ENCODE results near the gene FAM78A.
"Not testable (repeated sequence)": the region's sequence is repeated elsewhere in the genome, so short reads cannot be mapped to it uniquely, and the experiment has no call there.

FAM78A gene

DNA sequence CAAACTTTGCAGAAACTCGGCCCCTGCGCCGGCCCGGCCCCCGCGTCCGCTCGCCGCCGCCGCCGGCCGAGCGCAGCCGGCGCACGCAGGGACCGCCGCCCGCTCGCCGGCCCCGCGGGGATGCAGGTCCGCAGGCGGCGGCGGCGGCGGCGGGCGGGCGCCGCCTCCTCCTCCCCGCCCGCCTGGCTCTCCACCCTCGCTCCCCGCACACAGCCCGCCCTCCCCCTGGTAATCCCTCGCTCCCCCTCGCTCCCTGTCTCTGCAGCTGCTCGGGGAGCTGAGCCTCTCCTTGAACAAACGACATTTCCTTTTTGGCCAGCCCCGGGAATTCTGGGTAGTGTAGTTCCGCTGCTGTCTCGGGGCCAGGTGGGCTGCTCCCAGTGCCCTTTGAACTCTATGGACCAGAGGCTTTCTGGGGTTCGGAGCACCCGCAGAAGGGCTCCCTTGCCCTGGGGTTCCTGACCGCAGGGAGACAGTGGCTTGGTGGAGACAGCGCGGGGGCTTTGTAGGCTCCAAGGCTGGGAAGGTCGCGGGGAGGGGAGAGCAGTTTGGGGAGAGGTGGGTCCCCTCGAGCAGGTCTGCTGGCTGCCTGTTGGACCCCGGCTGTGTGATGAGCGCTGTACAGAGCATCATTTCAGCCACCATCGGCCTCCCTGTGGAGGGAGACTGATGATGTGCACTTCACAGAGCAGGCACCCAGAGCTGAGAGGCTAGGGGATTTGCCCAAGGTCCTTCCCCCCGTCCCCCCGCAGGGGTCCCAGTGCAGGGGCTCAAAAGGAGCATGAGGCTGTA is 1.8 kb upstream of the FAM78A start:
- Histone ChIP-seq H3K9me3 (ENCODE audit: control insufficient read depth, low read length) (no peaks in the 10 kb centered on the region), H3K4me3 (ENCODE audit: low read length) (peak overlapping the region; percentile 62), H3K27me3 (replicated peaks; ENCODE audit: control insufficient read depth, insufficient read depth, low read length) (peaks cover 37% of the 10 kb centered on the region), H3K9ac (ENCODE audit: low read length) (peak overlapping the region; percentile 34), H3K4me1 (ENCODE audit: control insufficient read depth, insufficient read depth, low read length) (peaks cover 4% of the 10 kb centered on the region), H3K36me3 (ENCODE audit: control insufficient read depth, insufficient read depth, low read length, severe bottlenecking) (no peaks in the 10 kb centered on the region)
- peak; percentile 93 for DNase-seq (ENCODE audit: low read depth)

DNA sequence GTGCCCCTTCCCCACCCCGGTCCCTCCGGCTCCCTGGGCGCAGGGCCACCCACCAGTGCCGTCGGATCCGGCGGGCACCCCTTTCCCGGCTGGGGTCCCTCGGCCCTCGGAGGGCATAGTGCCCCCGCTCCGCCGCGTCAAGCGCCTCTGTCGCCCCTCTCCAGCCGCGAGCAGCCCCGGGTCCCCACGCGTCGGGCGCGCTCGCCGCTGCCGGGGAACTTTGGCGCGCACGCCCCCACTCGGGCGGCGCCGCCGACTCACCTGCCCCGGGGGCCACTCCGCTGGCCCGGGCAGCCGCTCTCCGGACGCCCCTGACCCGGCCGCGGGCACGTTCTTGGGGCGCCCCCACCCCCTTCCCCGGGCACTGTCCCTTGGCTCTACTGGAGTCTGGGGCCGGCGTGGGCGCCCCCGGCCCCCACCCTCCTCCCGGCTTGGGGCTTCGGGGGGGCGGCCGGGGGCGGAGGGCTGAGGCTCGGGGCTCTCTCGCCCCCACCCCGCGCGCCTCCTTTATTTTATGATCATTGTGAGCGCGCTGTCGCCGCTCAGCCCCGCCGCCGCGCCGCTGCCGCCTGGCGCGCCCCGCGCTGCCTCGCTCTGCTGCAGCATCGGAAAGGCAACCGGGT is 1.1 kb upstream of the FAM78A start:
- peak overlapping the region; percentile 62 for H3K4me3 ChIP-seq (ENCODE audit: low read length)
- DNase-seq (ENCODE audit: low read depth): peak; percentile 11
- peak overlapping the region; percentile 34 for H3K9ac ChIP-seq (ENCODE audit: low read length)
- no peaks in the 10 kb centered on the region for H3K9me3 ChIP-seq (ENCODE audit: control insufficient read depth, low read length)
- H3K4me1 ChIP-seq (ENCODE audit: control insufficient read depth, insufficient read depth, low read length): peaks cover 4% of the 10 kb centered on the region
- peaks cover 35% of the 10 kb centered on the region for H3K27me3 ChIP-seq (replicated peaks; ENCODE audit: control insufficient read depth, insufficient read depth, low read length)
- no peaks in the 10 kb centered on the region for H3K36me3 ChIP-seq (ENCODE audit: control insufficient read depth, insufficient read depth, low read length, severe bottlenecking)

DNA sequence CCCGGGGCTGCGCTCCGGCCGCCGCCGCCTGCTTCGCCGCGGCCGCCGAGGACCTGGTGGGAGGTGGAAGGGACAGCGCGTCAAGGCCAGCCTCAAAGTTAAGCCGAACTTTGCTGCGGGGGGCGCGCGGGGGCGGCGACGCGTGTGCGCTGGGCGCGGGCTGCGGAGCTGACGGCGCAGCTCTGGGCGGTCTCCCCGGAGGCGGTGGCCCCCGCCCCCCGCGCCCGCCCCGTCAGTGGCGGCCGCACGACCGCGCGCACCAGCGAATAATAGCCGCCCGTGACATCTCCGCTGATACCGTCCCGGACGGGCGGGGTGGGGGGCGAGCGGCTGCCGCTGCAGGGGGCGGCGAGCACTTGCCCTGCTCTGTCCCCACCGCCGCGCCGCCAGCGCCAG is 579 bp upstream of the FAM78A start:
- peak; percentile 18 for DNase-seq (ENCODE audit: low read depth)

DNA sequence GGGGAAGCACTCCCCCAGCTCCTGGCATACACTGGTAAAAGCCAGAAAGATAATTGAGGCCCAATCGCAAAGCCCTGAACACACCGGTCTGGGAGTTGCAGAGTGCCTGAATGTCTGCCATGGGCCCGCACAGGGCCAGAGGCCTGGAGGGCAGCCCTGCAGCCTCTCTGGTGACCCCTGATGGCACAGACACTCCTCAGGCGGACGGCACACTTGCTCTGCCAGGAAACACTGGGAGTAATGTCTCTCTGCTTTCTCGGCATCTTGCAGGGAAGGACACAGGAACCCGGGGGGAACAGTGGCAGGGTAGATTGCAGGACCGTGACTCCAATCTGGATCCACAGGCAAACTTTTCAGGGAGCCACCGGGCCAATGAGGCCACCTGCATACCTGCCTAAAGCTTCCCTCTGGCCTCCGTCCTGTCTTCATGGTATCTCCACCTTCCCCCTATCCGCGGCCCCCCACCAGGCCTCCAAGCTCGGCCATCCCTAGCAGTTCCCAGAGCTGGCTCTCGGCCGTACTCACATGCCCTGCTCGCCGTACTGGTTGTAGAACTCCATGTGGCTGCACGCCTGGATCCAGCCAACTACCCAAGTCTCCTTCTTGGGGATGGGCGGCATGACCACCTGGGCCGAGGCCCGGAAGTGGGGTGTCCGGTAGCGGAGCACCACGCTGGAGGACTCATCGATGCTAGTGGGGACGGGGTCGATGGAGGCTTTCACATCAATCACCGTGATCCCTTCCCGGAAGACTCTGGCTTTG is 797 bp downstream of the FAM78A start:
- DNase-seq (ENCODE audit: low read depth): no peak
- H3K9me3 ChIP-seq (ENCODE audit: control insufficient read depth, low read length): no peaks in the 10 kb centered on the region
- peaks cover 18% of the 10 kb centered on the region for H3K27me3 ChIP-seq (replicated peaks; ENCODE audit: control insufficient read depth, insufficient read depth, low read length)
- peak overlapping the region; percentile 51 for H3K9ac ChIP-seq (ENCODE audit: low read length)
- H3K4me1 ChIP-seq (ENCODE audit: control insufficient read depth, insufficient read depth, low read length): peaks cover 4% of the 10 kb centered on the region
- H3K36me3 ChIP-seq (ENCODE audit: control insufficient read depth, insufficient read depth, low read length, severe bottlenecking): no peaks in the 10 kb centered on the region
- H3K4me3 ChIP-seq (ENCODE audit: low read length): no peak overlapping the region

More for the DNA sequence above, 579 bp upstream of the FAM78A start:
- peaks cover 4% of the 10 kb centered on the region for H3K4me1 ChIP-seq (ENCODE audit: control insufficient read depth, insufficient read depth, low read length)
- no peaks in the 10 kb centered on the region for H3K36me3 ChIP-seq (ENCODE audit: control insufficient read depth, insufficient read depth, low read length, severe bottlenecking)
- H3K9ac ChIP-seq (ENCODE audit: low read length): no peak overlapping the region
- H3K4me3 ChIP-seq (ENCODE audit: low read length): peak overlapping the region; percentile 62
- peaks cover 30% of the 10 kb centered on the region for H3K27me3 ChIP-seq (replicated peaks; ENCODE audit: control insufficient read depth, insufficient read depth, low read length)
- H3K9me3 ChIP-seq (ENCODE audit: control insufficient read depth, low read length): no peaks in the 10 kb centered on the region

DNA sequence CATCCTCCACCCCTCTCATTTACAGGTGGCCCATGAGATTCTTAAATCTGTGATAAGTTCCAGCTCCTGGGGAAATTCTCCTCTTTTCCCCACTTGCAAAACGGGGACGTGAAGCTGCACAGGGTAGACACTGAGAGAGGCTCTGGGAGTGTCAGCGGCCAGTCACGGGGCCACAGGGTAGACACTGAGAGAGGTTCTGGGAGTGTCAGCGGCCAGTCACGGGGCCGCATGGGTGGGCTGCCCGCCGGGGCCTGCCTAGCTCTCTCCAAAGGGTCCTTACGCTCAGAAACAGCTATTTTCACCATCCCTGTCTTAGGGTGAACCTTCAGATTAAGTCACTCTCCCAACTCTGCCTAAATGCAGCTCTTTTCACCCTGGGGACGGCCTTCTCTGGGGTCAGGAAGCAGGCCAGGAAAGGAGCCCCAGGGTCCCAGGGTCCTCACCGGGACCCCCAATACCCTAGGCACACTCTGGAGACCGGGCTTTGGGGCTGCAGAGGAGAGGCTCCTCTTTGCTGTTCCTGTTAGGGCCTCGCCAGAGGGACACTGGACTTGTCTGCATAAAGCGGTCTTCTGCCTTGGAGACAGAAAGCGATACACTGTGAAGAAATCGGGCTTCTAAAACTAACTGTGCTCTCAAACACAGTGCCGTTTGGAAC is 1.5 kb downstream of the FAM78A start:
- peaks cover 4% of the 10 kb centered on the region for H3K4me1 ChIP-seq (ENCODE audit: control insufficient read depth, insufficient read depth, low read length)
- peak overlapping the region; percentile 51 for H3K9ac ChIP-seq (ENCODE audit: low read length)
- no peak overlapping the region for H3K4me3 ChIP-seq (ENCODE audit: low read length)
- no peaks in the 10 kb centered on the region for H3K36me3 ChIP-seq (ENCODE audit: control insufficient read depth, insufficient read depth, low read length, severe bottlenecking)
- H3K9me3 ChIP-seq (ENCODE audit: control insufficient read depth, low read length): no peaks in the 10 kb centered on the region
- DNase-seq (ENCODE audit: low read depth): no peak
- H3K27me3 ChIP-seq (replicated peaks; ENCODE audit: control insufficient read depth, insufficient read depth, low read length): peaks cover 12% of the 10 kb centered on the region

DNA sequence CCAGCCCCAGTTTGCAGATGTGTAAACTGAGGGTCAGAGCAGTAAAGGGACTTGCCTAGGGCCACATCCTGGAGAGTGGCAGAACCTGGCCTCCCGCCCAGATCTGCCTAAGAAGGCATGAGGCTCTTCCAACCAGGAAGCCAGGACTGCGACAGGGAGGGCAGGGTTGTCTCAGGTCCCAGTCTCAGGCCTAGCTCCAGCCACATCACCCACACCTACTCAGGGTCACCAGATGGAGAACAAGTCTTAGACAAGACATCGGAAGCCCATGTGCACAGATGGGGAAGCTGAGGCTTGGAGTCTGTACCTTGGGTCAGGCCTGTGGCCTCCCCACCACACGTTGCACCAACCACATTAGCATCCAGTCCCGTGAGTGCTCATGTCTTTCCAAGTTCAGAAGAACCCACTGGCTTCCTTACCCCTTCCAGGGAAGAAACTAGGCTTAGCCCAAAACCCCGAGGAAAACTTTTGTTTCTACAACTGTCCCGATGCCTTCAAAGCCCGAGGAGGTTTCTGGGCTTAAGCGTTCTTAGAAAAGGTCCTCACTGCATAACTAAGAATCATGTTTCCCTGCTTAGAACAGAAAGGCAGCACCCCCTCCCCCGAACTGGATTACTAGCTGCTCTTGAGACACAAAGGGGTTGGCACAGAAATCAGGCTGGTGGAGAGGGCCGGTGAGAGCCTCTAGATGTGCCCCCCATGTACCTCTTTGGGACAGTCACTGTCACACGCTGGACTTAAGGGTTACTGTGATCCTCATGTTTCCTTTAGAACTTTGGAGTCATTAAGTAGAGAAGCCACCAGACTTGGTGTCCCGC is 2.2 kb downstream of the FAM78A start:
- Histone ChIP-seq H3K36me3 (ENCODE audit: control insufficient read depth, insufficient read depth, low read length, severe bottlenecking) (no peaks in the 10 kb centered on the region), H3K4me3 (ENCODE audit: low read length) (no peak overlapping the region), H3K27me3 (replicated peaks; ENCODE audit: control insufficient read depth, insufficient read depth, low read length) (peaks cover 5% of the 10 kb centered on the region), H3K9ac (ENCODE audit: low read length) (peak overlapping the region; percentile 1), H3K9me3 (ENCODE audit: control insufficient read depth, low read length) (no peaks in the 10 kb centered on the region), H3K4me1 (ENCODE audit: control insufficient read depth, insufficient read depth, low read length) (peaks cover 4% of the 10 kb centered on the region)
- peak; percentile 59 for DNase-seq (ENCODE audit: low read depth)

DNA sequence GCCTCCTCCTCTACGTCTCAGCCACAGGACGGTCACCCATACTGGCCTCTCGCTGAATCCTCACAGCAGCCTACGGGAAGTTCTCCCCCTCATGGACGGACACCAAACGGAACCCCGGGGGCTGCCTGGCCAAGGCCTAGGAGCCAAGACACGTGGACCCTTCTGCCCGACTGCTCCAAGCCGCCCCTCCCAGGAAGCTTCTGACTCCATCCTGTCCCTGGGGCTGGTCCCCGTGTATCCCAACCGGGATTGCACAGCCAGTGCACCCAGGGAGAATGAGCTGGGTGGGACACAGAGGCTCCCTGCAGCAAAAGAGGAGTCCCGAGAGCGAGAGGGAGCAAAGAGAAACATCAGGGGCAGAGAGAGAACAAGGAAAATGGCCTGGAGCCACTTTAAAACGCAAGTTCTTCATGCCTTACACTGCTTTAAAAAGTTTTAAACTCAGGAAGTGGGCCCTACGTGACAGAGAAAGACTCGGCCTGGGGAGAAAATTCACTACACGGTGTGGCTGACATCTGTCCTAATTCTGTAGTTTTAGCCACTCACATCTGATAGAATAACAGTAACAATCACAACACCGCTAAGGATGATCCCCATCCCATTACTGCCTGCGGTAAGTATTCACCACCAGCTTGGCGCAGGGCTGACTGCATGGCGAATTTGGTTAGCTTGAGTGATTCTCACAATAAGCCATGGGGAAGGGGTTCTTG is 3.0 kb downstream of the FAM78A start:
- Histone ChIP-seq H3K36me3 (ENCODE audit: control insufficient read depth, insufficient read depth, low read length, severe bottlenecking) (no peaks in the 10 kb centered on the region), H3K27me3 (replicated peaks; ENCODE audit: control insufficient read depth, insufficient read depth, low read length) (peaks cover 3% of the 10 kb centered on the region), H3K9ac (ENCODE audit: low read length) (no peak overlapping the region), H3K4me3 (ENCODE audit: low read length) (no peak overlapping the region), H3K4me1 (ENCODE audit: control insufficient read depth, insufficient read depth, low read length) (peaks cover 4% of the 10 kb centered on the region), H3K9me3 (ENCODE audit: control insufficient read depth, low read length) (no peaks in the 10 kb centered on the region)
- no peak for DNase-seq (ENCODE audit: low read depth)

DNA sequence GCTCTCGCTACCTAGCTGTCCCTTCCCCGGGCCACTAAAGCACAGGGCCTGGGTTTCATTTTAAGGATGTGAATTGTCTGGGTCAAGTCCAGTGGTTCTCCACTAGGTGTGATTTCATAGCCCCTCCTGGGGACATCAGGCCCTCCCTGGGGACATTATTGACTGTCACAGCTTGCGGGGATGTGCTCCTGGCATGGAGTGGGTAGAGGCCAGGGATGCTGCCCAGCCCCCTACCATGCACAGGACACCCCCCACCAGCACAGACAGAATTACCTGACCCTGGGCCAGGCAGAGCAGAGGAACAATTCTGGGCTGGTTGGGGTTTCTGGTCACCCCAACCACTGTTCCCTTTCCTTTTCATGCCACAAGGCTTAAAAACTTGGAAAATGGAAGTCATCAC is 4.1 kb downstream of the FAM78A start:
- no peak for DNase-seq (ENCODE audit: low read depth)
- no peaks in the 10 kb centered on the region for H3K36me3 ChIP-seq (ENCODE audit: control insufficient read depth, insufficient read depth, low read length, severe bottlenecking)
- no peaks in the 10 kb centered on the region for H3K9me3 ChIP-seq (ENCODE audit: control insufficient read depth, low read length)
- peaks cover 3% of the 10 kb centered on the region for H3K27me3 ChIP-seq (replicated peaks; ENCODE audit: control insufficient read depth, insufficient read depth, low read length)
- no peak overlapping the region for H3K4me3 ChIP-seq (ENCODE audit: low read length)
- H3K9ac ChIP-seq (ENCODE audit: low read length): no peak overlapping the region
- H3K4me1 ChIP-seq (ENCODE audit: control insufficient read depth, insufficient read depth, low read length): peaks cover 4% of the 10 kb centered on the region

DNA sequence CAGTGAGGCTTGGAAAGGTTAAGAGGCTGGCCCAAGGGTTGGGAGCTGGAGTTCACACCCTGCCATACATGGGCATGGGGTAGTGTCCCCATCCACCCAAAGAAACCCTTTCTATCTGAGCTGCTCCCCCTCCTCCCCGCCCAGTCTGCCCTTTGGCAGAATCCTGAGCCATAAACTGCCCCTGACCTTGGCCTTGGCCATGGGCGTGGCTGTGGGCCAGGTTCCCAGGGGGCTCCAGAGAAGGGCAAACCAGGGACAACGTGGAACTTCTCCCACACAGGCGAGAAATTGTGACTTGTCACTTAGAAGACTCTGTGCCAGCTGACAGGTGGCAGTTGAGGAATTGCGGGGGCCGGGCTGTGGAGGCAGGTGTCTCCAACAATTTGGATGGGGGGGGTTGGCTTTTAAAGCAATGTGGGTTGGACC is 4.8 kb downstream of the FAM78A start:
- no peak for DNase-seq (ENCODE audit: low read depth)
- H3K9ac ChIP-seq (ENCODE audit: low read length): no peak overlapping the region

DNA sequence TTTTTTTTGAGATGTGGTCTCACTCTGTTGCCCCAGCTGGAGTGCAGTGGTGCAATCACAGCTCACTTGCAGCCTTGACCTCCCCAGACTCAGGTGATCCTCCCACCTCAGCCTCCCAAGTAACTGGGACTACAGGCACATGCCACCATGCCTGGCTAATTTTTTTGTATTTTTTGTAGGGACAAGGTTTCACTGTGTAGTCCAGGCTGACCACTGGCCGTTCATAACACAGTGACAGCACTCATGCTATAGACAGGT is 5.4 kb downstream of the FAM78A start:
- not testable (repeated sequence) for H3K36me3 ChIP-seq (ENCODE audit: control insufficient read depth, insufficient read depth, low read length, severe bottlenecking); H3K4me3 ChIP-seq (ENCODE audit: low read length); H3K9me3 ChIP-seq (ENCODE audit: control insufficient read depth, low read length); H3K4me1 ChIP-seq (ENCODE audit: control insufficient read depth, insufficient read depth, low read length); DNase-seq (ENCODE audit: low read depth); H3K9ac ChIP-seq (ENCODE audit: low read length); H3K27me3 ChIP-seq (replicated peaks; ENCODE audit: control insufficient read depth, insufficient read depth, low read length)

More for the DNA sequence above, 4.8 kb downstream of the FAM78A start:
- no peak overlapping the region for H3K4me3 ChIP-seq (ENCODE audit: low read length)
- peaks cover 3% of the 10 kb centered on the region for H3K27me3 ChIP-seq (replicated peaks; ENCODE audit: control insufficient read depth, insufficient read depth, low read length)
- H3K9me3 ChIP-seq (ENCODE audit: control insufficient read depth, low read length): no peaks in the 10 kb centered on the region
- no peaks in the 10 kb centered on the region for H3K36me3 ChIP-seq (ENCODE audit: control insufficient read depth, insufficient read depth, low read length, severe bottlenecking)
- peaks cover 4% of the 10 kb centered on the region for H3K4me1 ChIP-seq (ENCODE audit: control insufficient read depth, insufficient read depth, low read length)
